HepG2 (cell line): ENCODE measurements around the gene CMYA5. TPM values are rescaled to one million over a fixed set of nuclear protein-coding genes. Genes with fewer than 3 reads are reported as not detected.

ENCODE experiments used
- CCDC6 ChIP-seq: sonication (generic); formaldehyde crosslinking; IDR thresholded peaks from 2 replicates; pipeline ENCODE4 v1.8.1; 2022; ENCODE audit warnings: mild to moderate bottlenecking, missing genetic modification reagents, moderate library complexity
- CREM ChIP-seq, 2 experiments: sonication (generic) in 1 of 2; formaldehyde crosslinking in 1 of 2; IDR thresholded peaks; 2 replicates each; pipeline versions ENCODE4 v1.4.0 to v1.6.1; 2016 to 2020; ENCODE audit warnings: antibody characterized with exemption in 1 of 2, mild to moderate bottlenecking in 1 of 2, missing genetic modification reagents in 1 of 2
- ETV6 ChIP-seq: sonication (generic); formaldehyde crosslinking; conservative IDR thresholded peaks from 2 replicates; pipeline ENCODE4 v1.4.0; 2020; ENCODE audit warnings: missing genetic modification reagents
- FOXK1 ChIP-seq: sonication (generic); formaldehyde crosslinking; IDR thresholded peaks from 2 replicates; pipeline ENCODE4 v1.4.0; 2020; ENCODE audit warnings: low read depth, missing genetic modification reagents, borderline replicate concordance
- MBD4 ChIP-seq: IDR thresholded peaks from 2 replicates; pipeline ENCODE4 v1.6.1; 2012; ENCODE audit warnings: low read length, inconsistent platforms, borderline replicate concordance
- MTF2 ChIP-seq: sonication (generic); formaldehyde crosslinking; IDR thresholded peaks from 2 replicates; pipeline ENCODE4 v1.5.0; 2020; ENCODE audit warnings: missing genetic modification reagents, borderline replicate concordance
- NFKBIZ ChIP-seq: IDR thresholded peaks from 2 replicates; pipeline ENCODE4 v1.6.1; 2018; ENCODE audit warnings: missing genetic modification reagents, missing compliant biosample characterization
- TAF1 ChIP-seq: sonication (generic); formaldehyde crosslinking; IDR thresholded peaks from 2 replicates; pipeline ENCODE4 v1.4.0; 2020; ENCODE audit warnings: missing genetic modification reagents
- XBP1 ChIP-seq: sonication (generic); formaldehyde crosslinking; IDR thresholded peaks from 2 replicates; pipeline ENCODE4 v1.5.0; 2020; ENCODE audit warnings: missing genetic modification reagents
- ZNF510 ChIP-seq: sonication (generic); formaldehyde crosslinking; IDR thresholded peaks from 2 replicates; pipeline ENCODE4 v1.4.0; 2020; ENCODE audit warnings: low read depth, mild to moderate bottlenecking, missing genetic modification reagents
- ZNF552 ChIP-seq: sonication (generic); formaldehyde crosslinking; IDR thresholded peaks from 2 replicates; pipeline ENCODE4 v1.9.0; 2022; ENCODE audit warnings: missing genetic modification reagents, mild to moderate bottlenecking, borderline replicate concordance
- ZNF670 ChIP-seq: sonication (generic); formaldehyde crosslinking; IDR thresholded peaks from 2 replicates; pipeline ENCODE4 v1.8.0; 2022; ENCODE audit warnings: mild to moderate bottlenecking, missing genetic modification reagents, borderline replicate concordance
- ZNF773 ChIP-seq: sonication (generic); formaldehyde crosslinking; IDR thresholded peaks from 2 replicates; pipeline ENCODE4 v1.4.0; 2020; ENCODE audit warnings: missing genetic modification reagents, borderline replicate concordance
- ZNF878 ChIP-seq: sonication (generic); formaldehyde crosslinking; IDR thresholded peaks from 2 replicates; pipeline ENCODE4 v1.8.1; 2023; ENCODE audit warnings: mild to moderate bottlenecking, missing genetic modification reagents, moderate library complexity
- polyA plus RNA-seq, 8 experiments: library from polyadenylated mRNA; depleted of rRNA in 3 of 8; stranded (reverse) in 7 of 8; unstranded in 1 of 8; fragments of >200 nt; fragmentation: Illumina TruSeq in 4 of 8; extraction: Trizol in 4 of 8; gene quantifications; 2 replicates each; pipeline versions ENCODE4 v1.2.1 to v1.2.3, GENCODE V29; 2011 to 2016; ENCODE audit warnings: low read depth in 4 of 8, missing spikeins in 1 of 8, mixed read lengths in 1 of 8; ENCODE audit not compliant: insufficient read depth in 1 of 8
- total RNA-seq, 5 experiments: library from RNA; depleted of rRNA; stranded (reverse); fragments of >200 nt; fragmentation: Illumina TruSeq; extraction: Trizol; gene quantifications; 2 replicates each; pipeline ENCODE4 v1.2.3, GENCODE V29; 2016; ENCODE audit warnings: low read depth in 1 of 5
- TF ChIP-seq, protein P1 (sequence below): sonication (generic); formaldehyde crosslinking; conservative IDR thresholded peaks from 2 replicates; pipeline ENCODE4 v1.8.0; 2022; ENCODE audit warnings: low read depth, missing genetic modification reagents
- TF ChIP-seq, protein P2 (sequence below): sonication (generic); formaldehyde crosslinking; IDR thresholded peaks from 2 replicates; pipeline ENCODE4 v1.8.1; 2023; ENCODE audit warnings: mild to moderate bottlenecking, missing genetic modification reagents, borderline replicate concordance
- TF ChIP-seq, protein P3 (sequence below): sonication (generic); formaldehyde crosslinking; IDR thresholded peaks from 2 replicates; pipeline ENCODE4 v1.4.0; 2020; ENCODE audit warnings: missing genetic modification reagents, borderline replicate concordance
- TF ChIP-seq, protein P4 (sequence below): sonication (generic); formaldehyde crosslinking; conservative IDR thresholded peaks from 2 replicates; pipeline ENCODE4 v1.4.0; 2020; ENCODE audit warnings: missing genetic modification reagents
- TF ChIP-seq, protein P5 (sequence below): sonication (generic); formaldehyde crosslinking; IDR thresholded peaks from 2 replicates; pipeline ENCODE4 v1.5.0; 2020; ENCODE audit warnings: mild to moderate bottlenecking, missing genetic modification reagents

CMYA5 gene
- total and polyA plus RNA-seq, 2 of the 13 experiments (the other 11 are each of a cell fraction or from before 2014, with no cell fraction given): 0.13 to 0.51 TPM

DNA sequence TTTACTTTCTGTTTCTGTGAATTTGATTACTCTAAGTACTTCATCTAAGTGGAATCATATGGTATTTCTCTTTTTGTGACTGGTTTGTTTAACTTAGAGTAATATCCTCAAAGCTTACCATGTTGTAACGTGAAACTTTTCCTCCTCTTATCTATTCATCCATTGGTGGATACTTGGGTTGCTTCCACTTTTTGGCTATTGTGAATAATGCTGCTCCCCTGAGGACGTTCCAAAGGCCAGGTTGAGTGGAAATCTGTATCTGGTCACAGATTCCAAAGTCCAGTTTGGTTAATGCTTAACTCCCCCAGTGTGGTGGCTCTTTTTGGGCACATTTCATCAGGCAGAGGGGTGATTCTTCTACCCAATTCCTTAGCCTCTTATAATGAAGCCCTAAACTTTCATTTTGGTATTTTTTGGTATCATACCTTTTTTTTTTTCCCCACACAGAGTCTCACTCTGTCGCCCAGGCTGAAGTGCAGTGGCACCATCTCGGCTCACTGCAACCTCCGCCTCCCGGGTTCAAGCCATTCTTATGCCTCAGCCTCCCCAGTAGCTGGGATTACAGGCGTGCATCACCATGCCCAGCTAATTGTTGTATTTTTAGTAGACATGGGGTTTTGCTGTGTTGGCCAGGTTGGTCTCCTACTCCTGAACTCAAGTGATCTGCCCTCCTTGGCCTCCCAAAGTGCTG is 65.4 kb downstream of the CMYA5 start (continued):
- TF ChIP-seq ZNF552: no peak
- TF ChIP-seq ZNF670 (CRISPR knock-in tag): peak; percentile 44; the same call in 1 of the 2 replicates
- TF ChIP-seq, protein P1, sequence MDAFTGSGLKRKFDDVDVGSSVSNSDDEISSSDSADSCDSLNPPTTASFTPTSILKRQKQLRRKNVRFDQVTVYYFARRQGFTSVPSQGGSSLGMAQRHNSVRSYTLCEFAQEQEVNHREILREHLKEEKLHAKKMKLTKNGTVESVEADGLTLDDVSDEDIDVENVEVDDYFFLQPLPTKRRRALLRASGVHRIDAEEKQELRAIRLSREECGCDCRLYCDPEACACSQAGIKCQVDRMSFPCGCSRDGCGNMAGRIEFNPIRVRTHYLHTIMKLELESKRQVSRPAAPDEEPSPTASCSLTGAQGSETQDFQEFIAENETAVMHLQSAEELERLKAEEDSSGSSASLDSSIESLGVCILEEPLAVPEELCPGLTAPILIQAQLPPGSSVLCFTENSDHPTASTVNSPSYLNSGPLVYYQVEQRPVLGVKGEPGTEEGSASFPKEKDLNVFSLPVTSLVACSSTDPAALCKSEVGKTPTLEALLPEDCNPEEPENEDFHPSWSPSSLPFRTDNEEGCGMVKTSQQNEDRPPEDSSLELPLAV (CRISPR knock-in tag): no peak
- TF ChIP-seq, protein P2, sequence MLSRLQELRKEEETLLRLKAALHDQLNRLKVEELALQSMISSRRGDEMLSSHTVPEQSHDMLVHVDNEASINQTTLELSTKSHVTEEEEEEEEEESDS: no peak
- TF ChIP-seq CCDC6: no peak
- TF ChIP-seq MTF2 (CRISPR knock-in tag): no peak
- no peak for TF ChIP-seq NFKBIZ (CRISPR knock-in tag)
- no peak for TF ChIP-seq XBP1 (CRISPR knock-in tag)
- no peak for TF ChIP-seq TAF1 (CRISPR knock-in tag)
- TF ChIP-seq ZNF510 (CRISPR knock-in tag): no peak
- TF ChIP-seq FOXK1: peak; percentile 41; the same call in 1 of the 2 replicates
- TF ChIP-seq CREM (IDR thresholded peaks at IDR 0.05): no peak; the same call in 1 of the 2 replicates
- no peak for TF ChIP-seq CREM (CRISPR knock-in tag; IDR thresholded peaks at IDR 0.05)
- no peak for TF ChIP-seq MBD4
- TF ChIP-seq, protein P3, sequence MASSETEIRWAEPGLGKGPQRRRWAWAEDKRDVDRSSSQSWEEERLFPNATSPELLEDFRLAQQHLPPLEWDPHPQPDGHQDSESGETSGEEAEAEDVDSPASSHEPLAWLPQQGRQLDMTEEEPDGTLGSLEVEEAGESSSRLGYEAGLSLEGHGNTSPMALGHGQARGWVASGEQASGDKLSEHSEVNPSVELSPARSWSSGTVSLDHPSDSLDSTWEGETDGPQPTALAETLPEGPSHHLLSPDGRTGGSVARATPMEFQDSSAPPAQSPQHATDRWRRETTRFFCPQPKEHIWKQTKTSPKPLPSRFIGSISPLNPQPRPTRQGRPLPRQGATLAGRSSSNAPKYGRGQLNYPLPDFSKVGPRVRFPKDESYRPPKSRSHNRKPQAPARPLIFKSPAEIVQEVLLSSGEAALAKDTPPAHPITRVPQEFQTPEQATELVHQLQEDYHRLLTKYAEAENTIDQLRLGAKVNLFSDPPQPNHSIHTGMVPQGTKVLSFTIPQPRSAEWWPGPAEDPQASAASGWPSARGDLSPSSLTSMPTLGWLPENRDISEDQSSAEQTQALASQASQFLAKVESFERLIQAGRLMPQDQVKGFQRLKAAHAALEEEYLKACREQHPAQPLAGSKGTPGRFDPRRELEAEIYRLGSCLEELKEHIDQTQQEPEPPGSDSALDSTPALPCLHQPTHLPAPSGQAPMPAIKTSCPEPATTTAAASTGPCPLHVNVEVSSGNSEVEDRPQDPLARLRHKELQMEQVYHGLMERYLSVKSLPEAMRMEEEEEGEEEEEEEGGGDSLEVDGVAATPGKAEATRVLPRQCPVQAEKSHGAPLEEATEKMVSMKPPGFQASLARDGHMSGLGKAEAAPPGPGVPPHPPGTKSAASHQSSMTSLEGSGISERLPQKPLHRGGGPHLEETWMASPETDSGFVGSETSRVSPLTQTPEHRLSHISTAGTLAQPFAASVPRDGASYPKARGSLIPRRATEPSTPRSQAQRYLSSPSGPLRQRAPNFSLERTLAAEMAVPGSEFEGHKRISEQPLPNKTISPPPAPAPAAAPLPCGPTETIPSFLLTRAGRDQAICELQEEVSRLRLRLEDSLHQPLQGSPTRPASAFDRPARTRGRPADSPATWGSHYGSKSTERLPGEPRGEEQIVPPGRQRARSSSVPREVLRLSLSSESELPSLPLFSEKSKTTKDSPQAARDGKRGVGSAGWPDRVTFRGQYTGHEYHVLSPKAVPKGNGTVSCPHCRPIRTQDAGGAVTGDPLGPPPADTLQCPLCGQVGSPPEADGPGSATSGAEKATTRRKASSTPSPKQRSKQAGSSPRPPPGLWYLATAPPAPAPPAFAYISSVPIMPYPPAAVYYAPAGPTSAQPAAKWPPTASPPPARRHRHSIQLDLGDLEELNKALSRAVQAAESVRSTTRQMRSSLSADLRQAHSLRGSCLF: no peak
- TF ChIP-seq ZNF878 (CRISPR knock-in tag): no peak
- TF ChIP-seq ZNF773 (CRISPR knock-in tag): no peak
- TF ChIP-seq, protein P4, sequence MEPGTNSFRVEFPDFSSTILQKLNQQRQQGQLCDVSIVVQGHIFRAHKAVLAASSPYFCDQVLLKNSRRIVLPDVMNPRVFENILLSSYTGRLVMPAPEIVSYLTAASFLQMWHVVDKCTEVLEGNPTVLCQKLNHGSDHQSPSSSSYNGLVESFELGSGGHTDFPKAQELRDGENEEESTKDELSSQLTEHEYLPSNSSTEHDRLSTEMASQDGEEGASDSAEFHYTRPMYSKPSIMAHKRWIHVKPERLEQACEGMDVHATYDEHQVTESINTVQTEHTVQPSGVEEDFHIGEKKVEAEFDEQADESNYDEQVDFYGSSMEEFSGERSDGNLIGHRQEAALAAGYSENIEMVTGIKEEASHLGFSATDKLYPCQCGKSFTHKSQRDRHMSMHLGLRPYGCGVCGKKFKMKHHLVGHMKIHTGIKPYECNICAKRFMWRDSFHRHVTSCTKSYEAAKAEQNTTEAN (CRISPR knock-in tag): no peak
- TF ChIP-seq, protein P5, sequence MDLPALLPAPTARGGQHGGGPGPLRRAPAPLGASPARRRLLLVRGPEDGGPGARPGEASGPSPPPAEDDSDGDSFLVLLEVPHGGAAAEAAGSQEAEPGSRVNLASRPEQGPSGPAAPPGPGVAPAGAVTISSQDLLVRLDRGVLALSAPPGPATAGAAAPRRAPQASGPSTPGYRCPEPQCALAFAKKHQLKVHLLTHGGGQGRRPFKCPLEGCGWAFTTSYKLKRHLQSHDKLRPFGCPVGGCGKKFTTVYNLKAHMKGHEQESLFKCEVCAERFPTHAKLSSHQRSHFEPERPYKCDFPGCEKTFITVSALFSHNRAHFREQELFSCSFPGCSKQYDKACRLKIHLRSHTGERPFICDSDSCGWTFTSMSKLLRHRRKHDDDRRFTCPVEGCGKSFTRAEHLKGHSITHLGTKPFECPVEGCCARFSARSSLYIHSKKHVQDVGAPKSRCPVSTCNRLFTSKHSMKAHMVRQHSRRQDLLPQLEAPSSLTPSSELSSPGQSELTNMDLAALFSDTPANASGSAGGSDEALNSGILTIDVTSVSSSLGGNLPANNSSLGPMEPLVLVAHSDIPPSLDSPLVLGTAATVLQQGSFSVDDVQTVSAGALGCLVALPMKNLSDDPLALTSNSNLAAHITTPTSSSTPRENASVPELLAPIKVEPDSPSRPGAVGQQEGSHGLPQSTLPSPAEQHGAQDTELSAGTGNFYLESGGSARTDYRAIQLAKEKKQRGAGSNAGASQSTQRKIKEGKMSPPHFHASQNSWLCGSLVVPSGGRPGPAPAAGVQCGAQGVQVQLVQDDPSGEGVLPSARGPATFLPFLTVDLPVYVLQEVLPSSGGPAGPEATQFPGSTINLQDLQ (CRISPR knock-in tag): no peak
- no peak for TF ChIP-seq ETV6
